ENCODE results near the gene BCAR1.

BCAR1 gene

DNA sequence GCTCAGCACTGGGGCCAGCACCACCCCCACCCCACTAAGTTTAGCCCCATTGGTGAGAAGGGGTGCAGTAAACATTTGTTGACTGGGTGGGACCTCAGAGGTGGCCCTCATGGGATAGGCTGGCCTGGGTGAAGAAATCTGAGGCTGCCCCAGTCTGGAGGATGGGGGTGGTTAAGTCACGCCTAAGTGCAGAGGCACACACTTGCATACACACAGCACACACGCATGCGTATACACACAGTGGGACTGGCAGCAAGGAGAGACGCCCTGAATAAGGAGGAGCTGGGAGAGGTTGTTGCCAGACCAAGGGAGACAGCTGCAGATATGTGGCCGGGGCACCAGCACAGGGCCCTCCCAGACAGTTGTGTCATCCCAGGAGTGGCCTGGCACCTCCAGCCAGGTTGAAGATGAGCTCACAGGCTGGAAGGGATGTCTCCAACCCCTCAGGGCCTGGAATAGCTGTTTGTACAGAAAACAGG, 3.0 kb upstream of the BCAR1 start:
- H3K4me3 ChIP-seq (ENCODE audit: low read length) = no peak overlapping the region

DNA sequence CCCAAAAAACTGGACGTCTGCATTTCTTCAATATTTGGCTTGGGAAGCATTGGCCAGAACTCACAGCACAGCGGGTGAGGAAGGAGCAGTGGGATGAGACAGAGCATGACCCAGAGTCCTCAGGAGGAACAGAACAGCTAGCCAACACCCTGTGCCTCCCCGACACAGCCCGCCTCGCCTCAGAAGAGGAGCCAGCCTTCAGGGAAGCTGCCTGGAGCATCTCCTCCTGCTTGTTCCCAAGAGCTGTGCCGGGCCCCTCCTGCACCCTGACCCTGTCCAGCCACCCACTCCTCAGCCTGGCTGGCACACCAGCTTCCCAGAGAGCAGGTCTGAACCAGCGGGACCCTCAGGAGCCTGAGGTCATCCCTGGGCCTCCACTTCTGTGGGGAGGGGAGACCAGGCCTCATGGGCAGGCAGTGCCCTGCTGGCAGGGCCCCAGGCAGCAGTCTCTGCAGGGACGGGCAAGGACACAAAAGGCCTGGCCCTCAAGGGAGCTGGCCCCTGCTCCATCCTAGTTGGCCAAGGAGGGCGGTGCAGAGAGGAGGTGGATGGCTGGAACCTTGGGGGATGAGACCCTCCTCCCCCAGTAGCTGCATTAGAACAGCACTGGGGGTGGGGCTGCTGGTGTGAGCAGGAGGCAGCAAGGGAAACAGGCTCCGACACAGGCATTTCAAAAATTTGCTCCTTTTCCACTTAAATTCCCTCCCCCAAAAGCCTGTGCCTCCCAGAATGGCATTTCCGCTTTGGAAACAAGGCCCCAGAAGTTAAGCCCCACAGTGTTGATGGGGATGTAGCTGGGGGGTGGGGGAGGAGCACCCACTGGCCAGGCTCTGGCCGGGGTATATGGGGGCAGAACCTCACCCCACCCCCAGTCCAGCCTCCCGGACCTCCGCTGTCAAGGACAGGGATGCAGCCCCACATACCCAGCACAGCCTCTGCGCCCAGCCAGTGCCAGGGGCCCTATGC, 1.8 kb upstream of the BCAR1 start:
- TF ChIP-seq, protein P1, sequence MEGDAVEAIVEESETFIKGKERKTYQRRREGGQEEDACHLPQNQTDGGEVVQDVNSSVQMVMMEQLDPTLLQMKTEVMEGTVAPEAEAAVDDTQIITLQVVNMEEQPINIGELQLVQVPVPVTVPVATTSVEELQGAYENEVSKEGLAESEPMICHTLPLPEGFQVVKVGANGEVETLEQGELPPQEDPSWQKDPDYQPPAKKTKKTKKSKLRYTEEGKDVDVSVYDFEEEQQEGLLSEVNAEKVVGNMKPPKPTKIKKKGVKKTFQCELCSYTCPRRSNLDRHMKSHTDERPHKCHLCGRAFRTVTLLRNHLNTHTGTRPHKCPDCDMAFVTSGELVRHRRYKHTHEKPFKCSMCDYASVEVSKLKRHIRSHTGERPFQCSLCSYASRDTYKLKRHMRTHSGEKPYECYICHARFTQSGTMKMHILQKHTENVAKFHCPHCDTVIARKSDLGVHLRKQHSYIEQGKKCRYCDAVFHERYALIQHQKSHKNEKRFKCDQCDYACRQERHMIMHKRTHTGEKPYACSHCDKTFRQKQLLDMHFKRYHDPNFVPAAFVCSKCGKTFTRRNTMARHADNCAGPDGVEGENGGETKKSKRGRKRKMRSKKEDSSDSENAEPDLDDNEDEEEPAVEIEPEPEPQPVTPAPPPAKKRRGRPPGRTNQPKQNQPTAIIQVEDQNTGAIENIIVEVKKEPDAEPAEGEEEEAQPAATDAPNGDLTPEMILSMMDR (IDR thresholded peaks at IDR 0.05; ENCODE audit: insufficient read depth, low read depth, low read length, missing control alignments) = no peak
- DNase-seq (ENCODE audit: low read depth) = no peak
- no peak overlapping the region for H3K4me3 ChIP-seq (ENCODE audit: low read length)

More for the DNA sequence above, 3.0 kb upstream of the BCAR1 start:
- TF ChIP-seq, protein P1 (IDR thresholded peaks at IDR 0.05; ENCODE audit: insufficient read depth, low read depth, low read length, missing control alignments) = no peak
- peak; percentile 77 for DNase-seq (ENCODE audit: low read depth)

DNA sequence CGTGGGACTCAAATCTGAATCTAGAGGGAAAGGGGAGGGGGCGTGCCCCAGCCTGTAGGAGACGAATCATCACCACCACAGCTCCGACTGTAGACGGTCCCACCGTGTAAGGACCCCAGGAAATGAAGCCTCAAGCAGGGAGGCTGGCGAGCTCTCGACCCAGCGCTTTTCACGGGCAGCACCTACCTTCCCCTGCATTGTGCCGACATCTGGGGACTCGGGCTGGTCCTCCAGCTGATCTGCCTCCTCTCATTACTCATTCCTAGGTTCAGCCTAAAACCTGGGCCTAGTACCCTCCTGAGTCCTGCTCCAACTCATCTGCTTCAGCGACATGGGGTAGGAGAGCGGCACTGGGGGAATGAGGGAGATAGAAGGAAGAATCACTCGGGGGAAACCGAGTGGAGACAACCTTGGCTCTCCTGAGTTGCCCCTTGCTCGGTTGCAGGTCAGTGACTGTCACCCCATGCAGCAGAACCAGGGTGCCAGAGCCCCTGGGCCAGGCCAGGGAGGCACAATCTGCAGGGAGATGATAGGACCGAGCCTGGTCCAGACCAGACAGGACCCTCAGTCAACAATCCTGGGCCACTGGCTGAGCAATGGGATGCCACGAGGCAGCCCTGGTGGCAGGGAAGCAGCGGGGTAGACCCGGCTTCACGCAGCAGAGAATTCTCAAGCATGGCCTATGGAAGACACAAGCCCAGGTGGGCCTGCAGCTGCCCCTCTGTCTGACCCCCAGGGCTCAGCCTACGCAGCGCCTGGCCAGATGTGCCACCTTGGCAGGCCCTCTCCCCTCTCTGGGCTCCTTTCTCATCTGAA, 833 bp upstream of the BCAR1 start:
- no peak for DNase-seq (ENCODE audit: low read depth)
- TF ChIP-seq, protein P1 (IDR thresholded peaks at IDR 0.05; ENCODE audit: insufficient read depth, low read depth, low read length, missing control alignments) = no peak
- H3K4me3 ChIP-seq (ENCODE audit: low read length) = no peak overlapping the region

DNA sequence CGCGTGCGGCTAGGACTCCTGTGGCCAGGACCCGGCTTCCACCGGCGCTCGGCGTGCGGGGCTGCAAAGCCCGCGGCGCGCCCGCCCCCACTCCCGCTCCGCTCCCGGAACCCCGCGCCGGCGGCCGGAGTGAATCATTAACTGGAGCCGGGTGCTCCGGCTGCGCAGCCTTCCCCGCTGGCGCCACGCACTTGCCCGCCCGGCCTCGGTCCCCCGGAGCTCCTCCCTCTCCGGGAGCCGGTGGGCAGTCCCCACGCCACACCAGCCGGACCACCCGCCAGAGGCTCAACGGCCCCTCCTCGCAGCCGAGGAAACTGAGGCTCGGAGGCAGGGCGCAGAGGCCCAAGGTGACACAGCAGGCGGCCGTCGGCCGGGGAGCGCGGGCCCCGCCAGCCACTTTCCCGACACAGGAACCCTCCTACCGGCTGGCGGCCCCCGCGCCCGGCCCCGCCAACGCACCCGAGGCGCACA, 580 bp downstream of the BCAR1 start:
- TF ChIP-seq, protein P1 (IDR thresholded peaks at IDR 0.05; ENCODE audit: insufficient read depth, low read depth, low read length, missing control alignments) = no peak
- DNase-seq (ENCODE audit: low read depth) = peak; percentile 56

DNA sequence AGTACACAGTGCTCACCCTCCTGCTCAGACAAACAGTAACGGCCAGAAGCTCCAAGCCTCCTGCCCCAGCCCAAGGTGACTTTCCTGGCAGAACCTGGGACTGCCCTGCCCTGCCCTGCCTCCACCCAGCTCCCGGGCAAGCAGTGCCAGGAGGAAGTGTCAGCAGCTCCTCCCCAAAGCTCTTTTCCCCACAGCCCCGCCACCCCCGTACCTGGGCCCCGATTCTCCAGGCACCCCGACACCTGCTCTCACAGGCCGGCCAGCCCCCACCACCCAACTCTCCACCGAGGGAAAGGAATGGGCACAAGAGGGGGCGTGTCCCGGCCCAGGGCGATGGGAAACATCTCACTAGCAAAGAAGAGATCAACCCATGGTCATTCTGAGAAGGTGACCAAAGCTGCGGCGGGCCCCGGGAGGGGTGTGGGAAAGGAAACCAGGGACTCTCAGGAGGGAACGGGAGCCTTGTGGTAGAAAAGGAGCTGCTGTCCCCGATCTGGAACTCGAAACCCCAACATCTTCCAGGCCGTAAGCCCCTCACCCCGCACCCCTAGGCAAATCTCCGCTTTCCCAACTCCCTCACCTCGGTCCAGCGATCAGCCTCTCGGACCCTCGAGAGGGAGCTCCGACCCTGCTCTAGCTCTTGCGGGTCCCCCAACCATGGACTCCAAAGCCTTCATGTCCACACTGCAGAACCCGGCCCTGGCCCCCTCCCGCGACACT, 1.2 kb downstream of the BCAR1 start:
- no peak for DNase-seq (ENCODE audit: low read depth)
- H3K4me3 ChIP-seq (ENCODE audit: low read length) = peak overlapping the region; percentile 70
- TF ChIP-seq, protein P1 (IDR thresholded peaks at IDR 0.05; ENCODE audit: insufficient read depth, low read depth, low read length, missing control alignments) = no peak

More for the DNA sequence above, 580 bp downstream of the BCAR1 start:
- H3K4me3 ChIP-seq (ENCODE audit: low read length) = peak overlapping the region; percentile 70

DNA sequence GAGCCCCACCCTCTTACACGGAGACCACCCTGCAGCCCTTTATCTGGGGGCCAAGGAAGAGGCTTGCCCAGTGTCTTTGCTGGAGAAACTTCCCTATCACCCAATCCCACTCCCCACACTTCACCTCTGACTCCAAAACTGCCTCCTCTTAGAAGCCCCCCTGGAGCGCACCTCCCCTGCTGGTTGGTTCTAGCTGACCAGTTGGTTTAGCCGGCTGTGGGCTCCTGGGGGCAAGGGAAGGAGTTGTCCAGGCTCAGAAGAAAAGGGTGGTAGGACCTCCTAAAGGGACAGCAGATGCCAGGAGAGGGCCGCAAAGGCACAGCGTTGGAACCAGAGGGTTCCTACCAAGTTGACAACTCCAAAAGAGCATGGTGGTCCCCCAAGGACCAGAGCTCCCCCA, 2.0 kb downstream of the BCAR1 start:
- TF ChIP-seq, protein P1 (IDR thresholded peaks at IDR 0.05; ENCODE audit: insufficient read depth, low read depth, low read length, missing control alignments) = no peak
- DNase-seq (ENCODE audit: low read depth) = no peak
- peak overlapping the region; percentile 2 for H3K4me3 ChIP-seq (ENCODE audit: low read length)

All from epithelial cell of esophagus (primary cell).